ENCODE results near the gene SLC7A8.

DNA sequence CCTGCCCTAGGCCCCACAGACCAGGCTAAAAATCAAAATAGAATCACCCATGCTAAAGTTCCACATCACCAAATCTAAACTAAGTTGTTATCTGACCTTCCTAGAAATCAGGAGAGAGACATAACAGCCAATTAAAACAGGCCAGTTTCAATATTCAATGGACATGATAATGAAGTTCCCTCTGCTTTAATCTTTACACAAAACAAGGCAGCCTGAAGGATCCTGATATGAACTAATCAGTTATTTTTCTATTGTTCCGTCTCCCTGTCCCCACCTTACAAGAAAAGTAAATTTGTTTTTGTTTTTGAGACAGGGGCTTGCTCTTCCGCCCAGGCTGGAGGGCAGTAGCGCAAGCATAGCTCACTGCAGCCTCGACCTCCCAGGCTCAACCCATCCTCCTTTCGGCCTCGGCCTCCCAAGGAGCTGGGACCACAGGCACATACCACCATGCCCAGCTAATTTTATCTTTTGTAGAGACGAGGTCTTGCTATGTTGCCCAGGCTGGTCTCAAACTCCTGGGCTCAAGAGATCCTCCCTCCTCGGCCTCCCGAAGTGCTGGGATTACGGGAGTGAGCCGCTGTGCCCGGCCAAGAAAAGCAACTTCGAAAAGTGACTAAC is 59.0 kb downstream of the SLC7A8 start:
- TF ChIP-seq, protein P1, sequence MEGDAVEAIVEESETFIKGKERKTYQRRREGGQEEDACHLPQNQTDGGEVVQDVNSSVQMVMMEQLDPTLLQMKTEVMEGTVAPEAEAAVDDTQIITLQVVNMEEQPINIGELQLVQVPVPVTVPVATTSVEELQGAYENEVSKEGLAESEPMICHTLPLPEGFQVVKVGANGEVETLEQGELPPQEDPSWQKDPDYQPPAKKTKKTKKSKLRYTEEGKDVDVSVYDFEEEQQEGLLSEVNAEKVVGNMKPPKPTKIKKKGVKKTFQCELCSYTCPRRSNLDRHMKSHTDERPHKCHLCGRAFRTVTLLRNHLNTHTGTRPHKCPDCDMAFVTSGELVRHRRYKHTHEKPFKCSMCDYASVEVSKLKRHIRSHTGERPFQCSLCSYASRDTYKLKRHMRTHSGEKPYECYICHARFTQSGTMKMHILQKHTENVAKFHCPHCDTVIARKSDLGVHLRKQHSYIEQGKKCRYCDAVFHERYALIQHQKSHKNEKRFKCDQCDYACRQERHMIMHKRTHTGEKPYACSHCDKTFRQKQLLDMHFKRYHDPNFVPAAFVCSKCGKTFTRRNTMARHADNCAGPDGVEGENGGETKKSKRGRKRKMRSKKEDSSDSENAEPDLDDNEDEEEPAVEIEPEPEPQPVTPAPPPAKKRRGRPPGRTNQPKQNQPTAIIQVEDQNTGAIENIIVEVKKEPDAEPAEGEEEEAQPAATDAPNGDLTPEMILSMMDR (tag by site-specific recombination; IDR thresholded peaks at IDR 0.05): no peak
- TF ChIP-seq ZFP41 (tag by site-specific recombination; IDR thresholded peaks at IDR 0.05; ENCODE audit: borderline replicate concordance) (no peak), ZNF76 (tag by site-specific recombination; IDR thresholded peaks at IDR 0.05; ENCODE audit: borderline replicate concordance, low read depth) (no peak), ZNF133 (tag by site-specific recombination; IDR thresholded peaks at IDR 0.05) (no peak), ZNF830 (tag by site-specific recombination; IDR thresholded peaks at IDR 0.05; ENCODE audit: low read depth) (no peak), SP2 (tag by site-specific recombination; IDR thresholded peaks at IDR 0.05) (no peak), ZNF473 (tag by site-specific recombination; IDR thresholded peaks at IDR 0.05) (no peak), ZBTB7A (tag by site-specific recombination; IDR thresholded peaks at IDR 0.05; ENCODE audit: low read depth) (no peak), ZNF146 (tag by site-specific recombination; IDR thresholded peaks at IDR 0.05) (no peak), ZNF677 (tag by site-specific recombination; IDR thresholded peaks at IDR 0.05) (no peak)
- TF ChIP-seq, protein P2, sequence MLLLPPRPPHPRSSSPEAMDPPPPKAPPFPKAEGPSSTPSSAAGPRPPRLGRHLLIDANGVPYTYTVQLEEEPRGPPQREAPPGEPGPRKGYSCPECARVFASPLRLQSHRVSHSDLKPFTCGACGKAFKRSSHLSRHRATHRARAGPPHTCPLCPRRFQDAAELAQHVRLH (tag by site-specific recombination; IDR thresholded peaks at IDR 0.05): no peak
- TF ChIP-seq, protein P3, sequence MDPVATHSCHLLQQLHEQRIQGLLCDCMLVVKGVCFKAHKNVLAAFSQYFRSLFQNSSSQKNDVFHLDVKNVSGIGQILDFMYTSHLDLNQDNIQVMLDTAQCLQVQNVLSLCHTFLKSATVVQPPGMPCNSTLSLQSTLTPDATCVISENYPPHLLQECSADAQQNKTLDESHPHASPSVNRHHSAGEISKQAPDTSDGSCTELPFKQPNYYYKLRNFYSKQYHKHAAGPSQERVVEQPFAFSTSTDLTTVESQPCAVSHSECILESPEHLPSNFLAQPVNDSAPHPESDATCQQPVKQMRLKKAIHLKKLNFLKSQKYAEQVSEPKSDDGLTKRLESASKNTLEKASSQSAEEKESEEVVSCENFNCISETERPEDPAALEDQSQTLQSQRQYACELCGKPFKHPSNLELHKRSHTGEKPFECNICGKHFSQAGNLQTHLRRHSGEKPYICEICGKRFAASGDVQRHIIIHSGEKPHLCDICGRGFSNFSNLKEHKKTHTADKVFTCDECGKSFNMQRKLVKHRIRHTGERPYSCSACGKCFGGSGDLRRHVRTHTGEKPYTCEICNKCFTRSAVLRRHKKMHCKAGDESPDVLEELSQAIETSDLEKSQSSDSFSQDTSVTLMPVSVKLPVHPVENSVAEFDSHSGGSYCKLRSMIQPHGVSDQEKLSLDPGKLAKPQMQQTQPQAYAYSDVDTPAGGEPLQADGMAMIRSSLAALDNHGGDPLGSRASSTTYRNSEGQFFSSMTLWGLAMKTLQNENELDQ (tag by site-specific recombination; IDR thresholded peaks at IDR 0.05; ENCODE audit: low read depth): no peak
- TF ChIP-seq, protein P4, sequence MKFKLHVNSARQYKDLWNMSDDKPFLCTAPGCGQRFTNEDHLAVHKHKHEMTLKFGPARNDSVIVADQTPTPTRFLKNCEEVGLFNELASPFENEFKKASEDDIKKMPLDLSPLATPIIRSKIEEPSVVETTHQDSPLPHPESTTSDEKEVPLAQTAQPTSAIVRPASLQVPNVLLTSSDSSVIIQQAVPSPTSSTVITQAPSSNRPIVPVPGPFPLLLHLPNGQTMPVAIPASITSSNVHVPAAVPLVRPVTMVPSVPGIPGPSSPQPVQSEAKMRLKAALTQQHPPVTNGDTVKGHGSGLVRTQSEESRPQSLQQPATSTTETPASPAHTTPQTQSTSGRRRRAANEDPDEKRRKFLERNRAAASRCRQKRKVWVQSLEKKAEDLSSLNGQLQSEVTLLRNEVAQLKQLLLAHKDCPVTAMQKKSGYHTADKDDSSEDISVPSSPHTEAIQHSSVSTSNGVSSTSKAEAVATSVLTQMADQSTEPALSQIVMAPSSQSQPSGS (tag by site-specific recombination; IDR thresholded peaks at IDR 0.05; ENCODE audit: low read depth): no peak
- TF ChIP-seq, protein P5, sequence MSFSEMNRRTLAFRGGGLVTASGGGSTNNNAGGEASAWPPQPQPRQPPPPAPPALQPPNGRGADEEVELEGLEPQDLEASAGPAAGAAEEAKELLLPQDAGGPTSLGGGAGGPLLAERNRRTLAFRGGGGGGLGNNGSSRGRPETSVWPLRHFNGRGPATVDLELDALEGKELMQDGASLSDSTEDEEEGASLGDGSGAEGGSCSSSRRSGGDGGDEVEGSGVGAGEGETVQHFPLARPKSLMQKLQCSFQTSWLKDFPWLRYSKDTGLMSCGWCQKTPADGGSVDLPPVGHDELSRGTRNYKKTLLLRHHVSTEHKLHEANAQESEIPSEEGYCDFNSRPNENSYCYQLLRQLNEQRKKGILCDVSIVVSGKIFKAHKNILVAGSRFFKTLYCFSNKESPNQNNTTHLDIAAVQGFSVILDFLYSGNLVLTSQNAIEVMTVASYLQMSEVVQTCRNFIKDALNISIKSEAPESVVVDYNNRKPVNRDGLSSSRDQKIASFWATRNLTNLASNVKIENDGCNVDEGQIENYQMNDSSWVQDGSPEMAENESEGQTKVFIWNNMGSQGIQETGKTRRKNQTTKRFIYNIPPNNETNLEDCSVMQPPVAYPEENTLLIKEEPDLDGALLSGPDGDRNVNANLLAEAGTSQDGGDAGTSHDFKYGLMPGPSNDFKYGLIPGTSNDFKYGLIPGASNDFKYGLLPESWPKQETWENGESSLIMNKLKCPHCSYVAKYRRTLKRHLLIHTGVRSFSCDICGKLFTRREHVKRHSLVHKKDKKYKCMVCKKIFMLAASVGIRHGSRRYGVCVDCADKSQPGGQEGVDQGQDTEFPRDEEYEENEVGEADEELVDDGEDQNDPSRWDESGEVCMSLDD (tag by site-specific recombination; IDR thresholded peaks at IDR 0.05): no peak
